GM12878 (cell line): ENCODE data around the gene FNDC3B.

Experiments used
- CEBPB ChIP-seq, 2 experiments: fragments of 150-350 bp in 1 of 2; IDR thresholded peaks; 2 replicates each; pipeline ENCODE4 v1.6.1; 2012 to 2014; ENCODE audit warnings: low read depth in 2 of 2, low read length in 2 of 2, borderline replicate concordance in 1 of 2, inconsistent platforms in 1 of 2
- EGR1 ChIP-seq, 2 experiments: IDR thresholded peaks; 1 replicate in 1 of 2; 2 replicates in 1 of 2; pipeline ENCODE4 v1.6.1; 2011 to 2012; ENCODE audit warnings: low read depth in 2 of 2, low read length in 2 of 2, borderline replicate concordance in 1 of 2, mild to moderate bottlenecking in 1 of 2, moderate library complexity in 1 of 2
- ESRRA ChIP-seq: IDR thresholded peaks from 2 replicates; pipeline ENCODE4 v1.6.1; 2012; ENCODE audit warnings: mild to moderate bottlenecking, low read length, improper control_type of control experiment
- EZH2 ChIP-seq: IDR thresholded peaks from 2 replicates; pipeline ENCODE4 v1.6.1; 2012; ENCODE audit warnings: low read depth, mild to moderate bottlenecking, control low read depth, inconsistent platforms, low read length, borderline replicate concordance; ENCODE audit not compliant: control insufficient read depth
- GATAD2B ChIP-seq: fragments of 450-650 bp; conservative IDR thresholded peaks from 2 replicates; pipeline ENCODE4 v1.6.1; 2017; ENCODE audit warnings: low read depth, mild to moderate bottlenecking, moderate library complexity
- MEF2A ChIP-seq: IDR thresholded peaks from 2 replicates; pipeline ENCODE4 v1.6.1; 2011; ENCODE audit warnings: low read depth, mild to moderate bottlenecking, low read length, moderate library complexity; ENCODE audit not compliant: insufficient read depth
- MXI1 ChIP-seq: fragments of 150-350 bp; IDR thresholded peaks from 2 replicates; pipeline ENCODE4 v1.6.1; 2011; ENCODE audit warnings: low read depth, mild to moderate bottlenecking, inconsistent platforms, low read length, improper control_type of control experiment
- POLR2A ChIP-seq: IDR thresholded peaks from 2 replicates; pipeline ENCODE4 v1.6.1; 2011; ENCODE audit warnings: low read depth, mild to moderate bottlenecking, low read length
- RELA ChIP-seq: fragments of 450-650 bp; IDR thresholded peaks from 2 replicates; pipeline ENCODE4 v1.8.0; 2014; ENCODE audit warnings: borderline replicate concordance; ENCODE audit not compliant: partially characterized antibody
- TF ChIP-seq, protein P1 (sequence below), 3 experiments: IDR thresholded peaks in 2 of 3; conservative IDR thresholded peaks in 1 of 3; 2 replicates each; pipeline ENCODE4 v1.5.1; 2011; ENCODE audit warnings: low read depth in 3 of 3, low read length in 3 of 3, mild to moderate bottlenecking in 3 of 3, control low read depth in 2 of 3, moderate library complexity in 2 of 3, inconsistent platforms in 1 of 3, mixed read lengths in 1 of 3; ENCODE audit not compliant: control insufficient read depth in 2 of 3, insufficient read depth in 1 of 3; ENCODE audit errors: extremely low read depth in 1 of 3
- TF ChIP-seq, protein P2 (sequence below): IDR thresholded peaks from 2 replicates; pipeline ENCODE4 v1.6.1; 2012; ENCODE audit warnings: improper control_type of control experiment, low read depth, low read length; ENCODE audit not compliant: insufficient replicate concordance
- TF ChIP-seq, protein P3 (sequence below): fragments of 450-650 bp; IDR thresholded peaks from 2 replicates; pipeline ENCODE4 v1.6.1; 2017; ENCODE audit warnings: antibody characterized with exemption, mild to moderate bottlenecking, moderate library complexity
- TF ChIP-seq, protein P4 (sequence below): IDR thresholded peaks from 2 replicates; pipeline ENCODE4 v1.6.1; 2011; ENCODE audit warnings: low read depth, mild to moderate bottlenecking, low read length, moderate library complexity, borderline replicate concordance; ENCODE audit errors: extremely low read depth

DNA sequence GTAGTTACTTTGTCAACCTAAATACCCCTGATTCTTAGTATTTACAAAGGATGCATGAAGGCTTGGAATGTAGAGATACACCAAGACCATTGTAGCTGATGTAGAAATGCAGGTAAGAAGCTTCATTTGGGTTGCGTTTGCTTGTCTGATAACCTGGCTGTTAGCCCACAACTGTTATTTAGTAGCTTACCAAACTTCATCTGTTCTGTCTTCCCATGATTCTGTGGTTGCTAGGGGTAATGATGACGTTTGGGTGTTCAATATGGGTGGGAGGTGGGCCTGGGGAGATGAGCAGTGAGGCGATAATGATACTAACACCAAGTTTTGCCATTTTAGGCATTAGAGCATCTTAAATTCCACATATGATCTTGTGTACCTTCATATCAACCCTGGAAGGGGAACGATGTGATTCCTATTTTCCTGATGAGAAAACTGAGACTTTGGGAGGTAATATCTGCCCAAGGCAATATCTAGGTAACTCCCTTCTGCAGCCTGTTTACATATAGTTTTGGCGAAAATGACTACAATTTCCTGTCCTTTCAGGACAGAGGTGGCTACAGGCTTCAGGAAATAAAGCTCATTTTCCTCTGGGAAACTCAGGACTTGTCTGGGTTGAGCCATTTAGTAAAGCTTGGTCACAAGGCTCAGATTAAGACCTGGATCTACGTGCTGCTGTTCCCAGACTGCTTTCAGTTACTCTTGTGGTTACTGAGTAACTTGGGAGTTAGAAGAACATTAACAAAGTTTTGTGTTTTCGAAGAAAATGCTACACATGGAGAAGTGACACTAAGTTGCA lies 26.8 kb downstream of the FNDC3B start:
- TF ChIP-seq RELA = no peak
- no peak for TF ChIP-seq CEBPB (IDR thresholded peaks at IDR 0.05; ENCODE audit: borderline replicate concordance in 1 of 2, low read depth in 2 of 2, low read length in 2 of 2)
- no peak for TF ChIP-seq EZH2
- TF ChIP-seq, protein P1, sequence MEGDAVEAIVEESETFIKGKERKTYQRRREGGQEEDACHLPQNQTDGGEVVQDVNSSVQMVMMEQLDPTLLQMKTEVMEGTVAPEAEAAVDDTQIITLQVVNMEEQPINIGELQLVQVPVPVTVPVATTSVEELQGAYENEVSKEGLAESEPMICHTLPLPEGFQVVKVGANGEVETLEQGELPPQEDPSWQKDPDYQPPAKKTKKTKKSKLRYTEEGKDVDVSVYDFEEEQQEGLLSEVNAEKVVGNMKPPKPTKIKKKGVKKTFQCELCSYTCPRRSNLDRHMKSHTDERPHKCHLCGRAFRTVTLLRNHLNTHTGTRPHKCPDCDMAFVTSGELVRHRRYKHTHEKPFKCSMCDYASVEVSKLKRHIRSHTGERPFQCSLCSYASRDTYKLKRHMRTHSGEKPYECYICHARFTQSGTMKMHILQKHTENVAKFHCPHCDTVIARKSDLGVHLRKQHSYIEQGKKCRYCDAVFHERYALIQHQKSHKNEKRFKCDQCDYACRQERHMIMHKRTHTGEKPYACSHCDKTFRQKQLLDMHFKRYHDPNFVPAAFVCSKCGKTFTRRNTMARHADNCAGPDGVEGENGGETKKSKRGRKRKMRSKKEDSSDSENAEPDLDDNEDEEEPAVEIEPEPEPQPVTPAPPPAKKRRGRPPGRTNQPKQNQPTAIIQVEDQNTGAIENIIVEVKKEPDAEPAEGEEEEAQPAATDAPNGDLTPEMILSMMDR (IDR thresholded peaks at IDR 0.05 in 2 of 3, conservative IDR thresholded peaks at IDR 0.05 in 1 of 3; ENCODE audit: control insufficient read depth in 2 of 3, extremely low read depth in 1 of 3, insufficient read depth in 1 of 3, low read depth in 3 of 3, low read length in 3 of 3) = no peak
- TF ChIP-seq GATAD2B = no peak
- TF ChIP-seq, protein P2, sequence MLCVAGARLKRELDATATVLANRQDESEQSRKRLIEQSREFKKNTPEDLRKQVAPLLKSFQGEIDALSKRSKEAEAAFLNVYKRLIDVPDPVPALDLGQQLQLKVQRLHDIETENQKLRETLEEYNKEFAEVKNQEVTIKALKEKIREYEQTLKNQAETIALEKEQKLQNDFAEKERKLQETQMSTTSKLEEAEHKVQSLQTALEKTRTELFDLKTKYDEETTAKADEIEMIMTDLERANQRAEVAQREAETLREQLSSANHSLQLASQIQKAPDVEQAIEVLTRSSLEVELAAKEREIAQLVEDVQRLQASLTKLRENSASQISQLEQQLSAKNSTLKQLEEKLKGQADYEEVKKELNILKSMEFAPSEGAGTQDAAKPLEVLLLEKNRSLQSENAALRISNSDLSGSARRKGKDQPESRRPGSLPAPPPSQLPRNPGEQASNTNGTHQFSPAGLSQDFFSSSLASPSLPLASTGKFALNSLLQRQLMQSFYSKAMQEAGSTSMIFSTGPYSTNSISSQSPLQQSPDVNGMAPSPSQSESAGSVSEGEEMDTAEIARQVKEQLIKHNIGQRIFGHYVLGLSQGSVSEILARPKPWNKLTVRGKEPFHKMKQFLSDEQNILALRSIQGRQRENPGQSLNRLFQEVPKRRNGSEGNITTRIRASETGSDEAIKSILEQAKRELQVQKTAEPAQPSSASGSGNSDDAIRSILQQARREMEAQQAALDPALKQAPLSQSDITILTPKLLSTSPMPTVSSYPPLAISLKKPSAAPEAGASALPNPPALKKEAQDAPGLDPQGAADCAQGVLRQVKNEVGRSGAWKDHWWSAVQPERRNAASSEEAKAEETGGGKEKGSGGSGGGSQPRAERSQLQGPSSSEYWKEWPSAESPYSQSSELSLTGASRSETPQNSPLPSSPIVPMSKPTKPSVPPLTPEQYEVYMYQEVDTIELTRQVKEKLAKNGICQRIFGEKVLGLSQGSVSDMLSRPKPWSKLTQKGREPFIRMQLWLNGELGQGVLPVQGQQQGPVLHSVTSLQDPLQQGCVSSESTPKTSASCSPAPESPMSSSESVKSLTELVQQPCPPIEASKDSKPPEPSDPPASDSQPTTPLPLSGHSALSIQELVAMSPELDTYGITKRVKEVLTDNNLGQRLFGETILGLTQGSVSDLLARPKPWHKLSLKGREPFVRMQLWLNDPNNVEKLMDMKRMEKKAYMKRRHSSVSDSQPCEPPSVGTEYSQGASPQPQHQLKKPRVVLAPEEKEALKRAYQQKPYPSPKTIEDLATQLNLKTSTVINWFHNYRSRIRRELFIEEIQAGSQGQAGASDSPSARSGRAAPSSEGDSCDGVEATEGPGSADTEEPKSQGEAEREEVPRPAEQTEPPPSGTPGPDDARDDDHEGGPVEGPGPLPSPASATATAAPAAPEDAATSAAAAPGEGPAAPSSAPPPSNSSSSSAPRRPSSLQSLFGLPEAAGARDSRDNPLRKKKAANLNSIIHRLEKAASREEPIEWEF = no peak
- TF ChIP-seq EGR1 (IDR thresholded peaks at IDR 0.05; ENCODE audit: borderline replicate concordance in 1 of 2, low read depth in 2 of 2, low read length in 2 of 2) = no peak
- TF ChIP-seq MEF2A = no peak
- TF ChIP-seq POLR2A = no peak
- TF ChIP-seq, protein P3, sequence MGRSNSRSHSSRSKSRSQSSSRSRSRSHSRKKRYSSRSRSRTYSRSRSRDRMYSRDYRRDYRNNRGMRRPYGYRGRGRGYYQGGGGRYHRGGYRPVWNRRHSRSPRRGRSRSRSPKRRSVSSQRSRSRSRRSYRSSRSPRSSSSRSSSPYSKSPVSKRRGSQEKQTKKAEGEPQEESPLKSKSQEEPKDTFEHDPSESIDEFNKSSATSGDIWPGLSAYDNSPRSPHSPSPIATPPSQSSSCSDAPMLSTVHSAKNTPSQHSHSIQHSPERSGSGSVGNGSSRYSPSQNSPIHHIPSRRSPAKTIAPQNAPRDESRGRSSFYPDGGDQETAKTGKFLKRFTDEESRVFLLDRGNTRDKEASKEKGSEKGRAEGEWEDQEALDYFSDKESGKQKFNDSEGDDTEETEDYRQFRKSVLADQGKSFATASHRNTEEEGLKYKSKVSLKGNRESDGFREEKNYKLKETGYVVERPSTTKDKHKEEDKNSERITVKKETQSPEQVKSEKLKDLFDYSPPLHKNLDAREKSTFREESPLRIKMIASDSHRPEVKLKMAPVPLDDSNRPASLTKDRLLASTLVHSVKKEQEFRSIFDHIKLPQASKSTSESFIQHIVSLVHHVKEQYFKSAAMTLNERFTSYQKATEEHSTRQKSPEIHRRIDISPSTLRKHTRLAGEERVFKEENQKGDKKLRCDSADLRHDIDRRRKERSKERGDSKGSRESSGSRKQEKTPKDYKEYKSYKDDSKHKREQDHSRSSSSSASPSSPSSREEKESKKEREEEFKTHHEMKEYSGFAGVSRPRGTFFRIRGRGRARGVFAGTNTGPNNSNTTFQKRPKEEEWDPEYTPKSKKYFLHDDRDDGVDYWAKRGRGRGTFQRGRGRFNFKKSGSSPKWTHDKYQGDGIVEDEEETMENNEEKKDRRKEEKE = no peak
- TF ChIP-seq ESRRA = no peak
- TF ChIP-seq MXI1 = no peak
- TF ChIP-seq, protein P4, sequence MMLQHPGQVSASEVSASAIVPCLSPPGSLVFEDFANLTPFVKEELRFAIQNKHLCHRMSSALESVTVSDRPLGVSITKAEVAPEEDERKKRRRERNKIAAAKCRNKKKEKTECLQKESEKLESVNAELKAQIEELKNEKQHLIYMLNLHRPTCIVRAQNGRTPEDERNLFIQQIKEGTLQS = no peak
